Caco-2 (cell line): ENCODE data around the gene PTMA. TPM values are rescaled to one million over a fixed set of nuclear protein-coding genes. Genes with fewer than 3 reads are reported as not detected.

ENCODE experiments used
- BruUV-seq: library from RNA; stranded (reverse); fragments of 400-500 nt; replicated peaks from 2 replicates; lab custom pipeline; 2021; lab: Mats Ljungman, UMichigan
- CTCF ChIA-PET: fragments of 300-600 bp; sonication (Branson Sonifier 250); formaldehyde crosslinking; loops from one replicate; lab custom pipeline; 2022; ENCODE audit warnings: antibody characterized with exemption; lab: Charles Lee
- POLR2A ChIA-PET: fragments of 300-600 bp; sonication (Branson Sonifier 250); formaldehyde crosslinking; loops from one replicate; lab custom pipeline; 2022; ENCODE audit warnings: antibody characterized with exemption; lab: Charles Lee
- DNase-seq, 2 experiments: peaks; one replicate each; pipeline versions ENCODE4 v3.0.0 to v3.0.0-alpha.2; 2020 to 2022
- H3K27me3 ChIP-seq: replicated peaks from 2 replicates; pipeline ENCODE4 v1.6.0; 2011; ENCODE audit warnings: low read length; ENCODE audit not compliant: control insufficient read depth, insufficient read depth
- H3K36me3 ChIP-seq: 2 replicates; pipeline ENCODE4 v1.5.1; 2011; ENCODE audit warnings: low read length; ENCODE audit not compliant: control insufficient read depth, insufficient read depth
- H3K4me1 ChIP-seq: fragments of 250-450 bp; sonication (Bioruptor Pico); 2 replicates; pipeline ENCODE4 v1.5.1; 2020; ENCODE audit warnings: mild to moderate bottlenecking
- H3K4me3 ChIP-seq: 2 replicates; pipeline ENCODE4 v1.5.1; 2011; ENCODE audit warnings: low read depth, mild to moderate bottlenecking, control low read depth, low read length
- H3K9me3 ChIP-seq: fragments of 250-450 bp; sonication (Bioruptor Pico); 2 replicates; pipeline ENCODE4 v1.5.1; 2020; ENCODE audit warnings: mild to moderate bottlenecking, moderate library complexity
- H3K27ac Mint-ChIP-seq: one replicate; pipeline ENCODE4 v1.8.0; 2022; ENCODE audit warnings: mixed read lengths; ENCODE audit not compliant: unreplicated experiment
- H3K27me3 Mint-ChIP-seq: one replicate; pipeline ENCODE4 v1.8.0; 2022; ENCODE audit warnings: mixed read lengths; ENCODE audit not compliant: insufficient read depth, unreplicated experiment
- H3K36me3 Mint-ChIP-seq: one replicate; pipeline ENCODE4 v1.8.0; 2022; ENCODE audit warnings: mild to moderate bottlenecking, mixed read lengths; ENCODE audit not compliant: insufficient read depth, unreplicated experiment
- H3K4me1 Mint-ChIP-seq: one replicate; pipeline ENCODE4 v1.8.0; 2022; ENCODE audit warnings: low read depth, mixed read lengths; ENCODE audit not compliant: unreplicated experiment
- H3K4me3 Mint-ChIP-seq: one replicate; pipeline ENCODE4 v1.8.0; 2022; ENCODE audit warnings: mild to moderate bottlenecking, moderate library complexity, mixed read lengths; ENCODE audit not compliant: unreplicated experiment
- H3K9me3 Mint-ChIP-seq: one replicate; pipeline ENCODE4 v1.8.0; 2022; ENCODE audit warnings: mixed read lengths; ENCODE audit not compliant: unreplicated experiment
- intact Hi-C: fragments of 100-400 bp; cut with micrococcal nuclease; formaldehyde crosslinking; loops from one replicate; pipeline ENCODE4 v1.10.0; 2022; ENCODE audit not compliant: unreplicated experiment
- total RNA-seq: library from RNA; stranded (reverse); gene quantifications from 2 replicates; pipeline ENCODE4 v1.2.3, GENCODE V29; 2022
- TF ChIP-seq, protein P1 (sequence below), 2 experiments: fragments of 200-600 bp in 1 of 2; IDR thresholded peaks; 1 replicate in 1 of 2; 2 replicates in 1 of 2; pipeline versions ENCODE4 v1.5.1 to v1.8.0; 2011 to 2022; ENCODE audit warnings: antibody characterized with exemption in 1 of 2, control low read depth in 1 of 2, inconsistent platforms in 1 of 2, low read depth in 1 of 2, low read length in 1 of 2, mild to moderate bottlenecking in 1 of 2, moderate library complexity in 1 of 2; ENCODE audit not compliant: insufficient read depth in 1 of 2, severe bottlenecking in 1 of 2, unreplicated experiment in 1 of 2

The PTMA gene
- total RNA-seq, 1 experiment from 2014 or later, result 669 TPM

DNA sequence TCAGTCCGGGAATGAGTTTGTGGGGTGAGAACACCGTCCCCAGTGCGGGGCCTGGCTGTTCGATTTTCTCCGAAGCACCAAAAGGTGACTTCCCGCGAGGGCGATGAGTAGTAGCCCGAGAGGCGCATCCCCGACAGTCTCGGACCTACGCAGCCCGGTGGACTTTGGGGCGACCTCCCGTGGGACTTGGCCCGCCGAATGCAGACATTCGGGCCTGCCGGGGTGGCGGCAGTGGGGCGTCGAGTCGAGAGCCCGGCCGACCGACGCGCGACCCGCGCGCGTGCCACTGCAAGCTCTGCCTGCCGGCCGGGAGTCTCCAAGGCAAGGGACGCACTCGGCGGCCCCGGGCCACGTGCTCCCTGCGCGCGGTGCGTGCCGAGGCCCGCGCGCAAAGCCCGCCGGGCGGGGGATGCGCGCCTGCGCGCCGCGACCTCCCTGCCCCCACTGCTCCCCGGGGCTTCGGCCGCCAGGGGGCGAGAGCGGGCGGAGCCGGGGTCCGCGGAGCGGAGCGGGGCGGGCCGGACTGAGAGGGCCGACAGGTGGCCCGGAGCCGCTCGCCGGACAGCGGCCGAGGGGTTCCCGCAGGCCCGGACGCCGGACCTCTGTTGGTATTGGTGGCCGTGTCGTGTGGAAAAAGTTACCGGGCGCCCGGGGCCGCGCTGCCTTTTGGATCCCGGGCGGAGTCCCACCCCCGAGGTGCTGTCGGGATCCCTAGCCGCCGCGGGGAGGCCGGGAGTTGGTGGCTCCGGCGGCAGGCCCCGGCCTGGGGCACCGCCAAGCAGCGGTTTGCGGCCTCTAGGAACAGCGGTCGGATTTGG is 1.9 kb downstream of the PTMA start:
- Mint-ChIP-seq H3K9me3 (no peaks in the 10 kb centered on the region), H3K4me3 (peak overlapping the region; percentile 88), H3K27ac (peak overlapping the region; percentile 89), H3K27me3 (no peaks in the 10 kb centered on the region), H3K36me3 (peaks cover 89% of the 10 kb centered on the region), H3K4me1 (peaks cover 7% of the 10 kb centered on the region)
- BruUV-seq, result no TSS peak
- intact Hi-C loops, result loop anchor here (10.0 kb wide), 1 partner anchor 75 kb away; the partner anchor contains the start of genes COPS7B and PDE6D
- CTCF ChIA-PET, result interaction anchor here (1.0 kb wide), 1 partner anchor 32 kb away, joined by 4 read pairs; no protein-coding TSS in a partner anchor
- POLR2A ChIA-PET, result interaction anchor here (0.6 kb wide), 1 partner anchor 32 kb away, joined by 3 read pairs; no protein-coding TSS in a partner anchor
- H3K27me3 ChIP-seq, result no peaks in the 10 kb centered on the region
- peak overlapping the region; percentile 89 for H3K4me3 ChIP-seq
- H3K4me1 ChIP-seq, result peaks cover 11% of the 10 kb centered on the region
- peaks cover 3% of the 10 kb centered on the region for H3K36me3 ChIP-seq
- H3K9me3 ChIP-seq, result no peaks in the 10 kb centered on the region
- DNase-seq, result peak; percentile 71 to 92
- TF ChIP-seq, protein P1, sequence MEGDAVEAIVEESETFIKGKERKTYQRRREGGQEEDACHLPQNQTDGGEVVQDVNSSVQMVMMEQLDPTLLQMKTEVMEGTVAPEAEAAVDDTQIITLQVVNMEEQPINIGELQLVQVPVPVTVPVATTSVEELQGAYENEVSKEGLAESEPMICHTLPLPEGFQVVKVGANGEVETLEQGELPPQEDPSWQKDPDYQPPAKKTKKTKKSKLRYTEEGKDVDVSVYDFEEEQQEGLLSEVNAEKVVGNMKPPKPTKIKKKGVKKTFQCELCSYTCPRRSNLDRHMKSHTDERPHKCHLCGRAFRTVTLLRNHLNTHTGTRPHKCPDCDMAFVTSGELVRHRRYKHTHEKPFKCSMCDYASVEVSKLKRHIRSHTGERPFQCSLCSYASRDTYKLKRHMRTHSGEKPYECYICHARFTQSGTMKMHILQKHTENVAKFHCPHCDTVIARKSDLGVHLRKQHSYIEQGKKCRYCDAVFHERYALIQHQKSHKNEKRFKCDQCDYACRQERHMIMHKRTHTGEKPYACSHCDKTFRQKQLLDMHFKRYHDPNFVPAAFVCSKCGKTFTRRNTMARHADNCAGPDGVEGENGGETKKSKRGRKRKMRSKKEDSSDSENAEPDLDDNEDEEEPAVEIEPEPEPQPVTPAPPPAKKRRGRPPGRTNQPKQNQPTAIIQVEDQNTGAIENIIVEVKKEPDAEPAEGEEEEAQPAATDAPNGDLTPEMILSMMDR (IDR thresholded peaks at IDR 0.05; ENCODE audit: insufficient read depth in 1 of 2, low read depth in 1 of 2, low read length in 1 of 2, severe bottlenecking in 1 of 2, unreplicated experiment in 1 of 2), result peak in 1 of 2 experiments; percentile 67

DNA sequence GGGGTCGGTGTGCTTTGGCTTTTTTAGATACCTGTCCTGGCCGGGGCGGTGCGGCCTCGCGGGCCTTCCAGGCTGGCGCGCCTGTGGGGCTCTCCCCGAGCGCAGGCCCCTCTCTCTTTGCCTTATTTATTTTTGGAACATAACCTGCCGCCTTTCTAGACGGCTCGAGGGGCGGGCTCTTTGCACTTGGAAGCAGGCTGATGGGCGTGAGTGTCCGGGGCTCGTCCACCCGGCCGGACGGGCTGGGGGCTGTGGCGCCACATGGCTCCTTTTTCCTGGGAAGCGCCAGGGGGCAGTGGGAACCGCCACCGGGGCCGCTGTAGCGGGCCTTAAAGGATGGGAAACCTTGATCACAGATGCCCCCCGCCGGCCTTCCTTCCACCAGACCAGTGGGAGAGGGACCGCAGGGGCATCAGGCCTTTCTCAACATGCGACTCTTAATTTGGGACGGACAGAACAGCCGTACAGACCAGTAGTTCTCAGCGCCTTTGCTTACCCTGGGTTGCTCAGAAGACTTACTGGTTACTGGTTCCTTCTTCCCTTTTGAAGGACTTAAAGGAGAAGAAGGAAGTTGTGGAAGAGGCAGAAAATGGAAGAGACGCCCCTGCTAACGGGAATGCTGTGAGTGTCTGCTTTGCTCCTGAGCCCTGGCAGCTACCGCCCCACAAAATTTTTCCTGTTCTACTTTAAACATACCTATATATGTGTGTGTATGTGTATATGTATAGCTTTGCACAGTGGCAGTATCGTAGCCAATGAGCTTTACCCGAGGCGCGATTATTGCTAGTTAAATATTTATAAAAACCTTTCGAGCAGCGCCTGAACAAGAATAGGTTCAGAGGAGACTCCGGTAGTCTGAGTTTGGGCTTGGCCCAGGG is 2.7 kb downstream of the PTMA start:
- H3K27me3 ChIP-seq, result no peaks in the 10 kb centered on the region
- TF ChIP-seq, protein P1 (IDR thresholded peaks at IDR 0.05; ENCODE audit: insufficient read depth in 1 of 2, low read depth in 1 of 2, low read length in 1 of 2, severe bottlenecking in 1 of 2, unreplicated experiment in 1 of 2), result no peak
- H3K9me3 Mint-ChIP-seq, result no peaks in the 10 kb centered on the region
- peak overlapping the region; percentile 79 for H3K27ac Mint-ChIP-seq
- no peaks in the 10 kb centered on the region for H3K9me3 ChIP-seq
- BruUV-seq, result no TSS peak
- H3K4me1 ChIP-seq, result peaks cover 11% of the 10 kb centered on the region
- peaks cover 14% of the 10 kb centered on the region for H3K4me1 Mint-ChIP-seq
- DNase-seq, result peak in 1 of 2 experiments; percentile 41
- peak overlapping the region; percentile 89 for H3K4me3 ChIP-seq
- ChIA-PET CTCF (no interaction called here), POLR2A (no interaction called here)
- H3K36me3 ChIP-seq, result peaks cover 3% of the 10 kb centered on the region
- peak overlapping the region; percentile 88 for H3K4me3 Mint-ChIP-seq
- intact Hi-C loops, result loop anchor here (10.0 kb wide), 1 partner anchor 74 kb away; the partner anchor contains the start of genes COPS7B and PDE6D
- no peaks in the 10 kb centered on the region for H3K27me3 Mint-ChIP-seq
- peaks cover 96% of the 10 kb centered on the region for H3K36me3 Mint-ChIP-seq
